Measurements from ENCODE around the gene PAWR. TPM values are rescaled to one million over a fixed set of nuclear protein-coding genes. Genes with fewer than 3 reads are reported as not detected.

PAWR gene
- total RNA-seq, 4 donors from 2014 or later = 54.8 to 159 (median 65.8) TPM

GRCh38 chr12:79561401-79562132 is 129.2 kb downstream of the PAWR start:
- Histone ChIP-seq H3K9me3 (peaks cover 0 to 18% (median 0%) of the 10 kb centered on the region in 4 donors), H3K4me1 (peaks cover 0 to 18% (median 6%) of the 10 kb centered on the region in 4 donors), H3K27me3 (no peaks in the 10 kb centered on the region), H3K36me3 (no peaks in the 10 kb centered on the region), H3K27ac (no peak overlapping the region), H3K4me3 (no peak overlapping the region)
- DNase-seq (ENCODE audit: low spot score in 2 of 2) = no peak
- WGBS, 2 donors = 95 to 98% methylated on average over 11 to 35 of the region's 35 CpGs
- no peak for TF ChIP-seq EP300 (IDR thresholded peaks at IDR 0.05)
- no peak for TF ChIP-seq POLR2A (IDR thresholded peaks at IDR 0.05)
- TF ChIP-seq, protein P1, sequence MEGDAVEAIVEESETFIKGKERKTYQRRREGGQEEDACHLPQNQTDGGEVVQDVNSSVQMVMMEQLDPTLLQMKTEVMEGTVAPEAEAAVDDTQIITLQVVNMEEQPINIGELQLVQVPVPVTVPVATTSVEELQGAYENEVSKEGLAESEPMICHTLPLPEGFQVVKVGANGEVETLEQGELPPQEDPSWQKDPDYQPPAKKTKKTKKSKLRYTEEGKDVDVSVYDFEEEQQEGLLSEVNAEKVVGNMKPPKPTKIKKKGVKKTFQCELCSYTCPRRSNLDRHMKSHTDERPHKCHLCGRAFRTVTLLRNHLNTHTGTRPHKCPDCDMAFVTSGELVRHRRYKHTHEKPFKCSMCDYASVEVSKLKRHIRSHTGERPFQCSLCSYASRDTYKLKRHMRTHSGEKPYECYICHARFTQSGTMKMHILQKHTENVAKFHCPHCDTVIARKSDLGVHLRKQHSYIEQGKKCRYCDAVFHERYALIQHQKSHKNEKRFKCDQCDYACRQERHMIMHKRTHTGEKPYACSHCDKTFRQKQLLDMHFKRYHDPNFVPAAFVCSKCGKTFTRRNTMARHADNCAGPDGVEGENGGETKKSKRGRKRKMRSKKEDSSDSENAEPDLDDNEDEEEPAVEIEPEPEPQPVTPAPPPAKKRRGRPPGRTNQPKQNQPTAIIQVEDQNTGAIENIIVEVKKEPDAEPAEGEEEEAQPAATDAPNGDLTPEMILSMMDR (IDR thresholded peaks at IDR 0.05) = no peak

- DNase-seq (ENCODE audit: low spot score in 2 of 2) = no peak
- 72 to 81% methylated on average over 6 of the region's 6 CpGs for WGBS, 2 donors
- Histone ChIP-seq H3K4me1 (peaks cover 0 to 18% (median 8%) of the 10 kb centered on the region in 4 donors), H3K36me3 (no peaks in the 10 kb centered on the region), H3K4me3 (no peak overlapping the region), H3K27me3 (no peaks in the 10 kb centered on the region), H3K27ac (peak overlapping the region in 1 of 4 donors; percentile 34), H3K9me3 (peaks cover 0 to 18% (median 0%) of the 10 kb centered on the region in 4 donors)
- TF ChIP-seq, protein P1 (IDR thresholded peaks at IDR 0.05) = no peak
Observed at GRCh38 chr12:79560225-79560889, 130.4 kb downstream of the PAWR start.

DNA sequence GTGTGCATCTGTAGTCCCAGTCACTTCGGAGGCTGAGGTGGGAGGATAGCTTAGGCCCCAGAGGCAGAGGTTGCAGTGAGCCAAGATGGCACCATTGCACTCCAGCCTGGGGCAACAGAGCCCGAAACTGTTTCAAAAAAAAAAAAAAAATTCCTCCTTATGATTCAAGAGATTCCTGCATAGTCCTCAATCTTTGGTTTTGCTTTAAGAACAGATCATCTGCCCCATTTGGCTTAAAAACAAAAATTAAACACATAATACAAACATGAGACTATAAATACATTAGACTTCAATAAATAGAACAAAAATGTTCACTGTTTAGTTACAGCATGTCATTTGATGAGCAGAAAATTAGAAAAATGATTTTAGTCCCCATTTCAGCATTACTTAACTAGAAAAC is 131.2 kb downstream of the PAWR start:
- H3K27ac ChIP-seq = peak overlapping the region in 1 of 4 donors; percentile 1
- no peak for DNase-seq (ENCODE audit: low spot score in 2 of 2)
- H3K27me3 ChIP-seq = no peaks in the 10 kb centered on the region
- peaks cover 0 to 15% (median 0%) of the 10 kb centered on the region in 4 donors for H3K9me3 ChIP-seq
- H3K4me1 ChIP-seq = peaks cover 0 to 18% (median 8%) of the 10 kb centered on the region in 4 donors
- TF ChIP-seq, protein P1 (IDR thresholded peaks at IDR 0.05) = no peak
- TF ChIP-seq EP300 (IDR thresholded peaks at IDR 0.05) (no peak), POLR2A (IDR thresholded peaks at IDR 0.05) (no peak)
- no peaks in the 10 kb centered on the region for H3K36me3 ChIP-seq
- no peak overlapping the region for H3K4me3 ChIP-seq
- WGBS, 2 donors = 84 to 91% methylated on average over 2 of the region's 2 CpGs

- H3K27ac ChIP-seq = peak overlapping the region in 2 of 4 donors; percentile 68 to 71
- no peaks in the 10 kb centered on the region for H3K36me3 ChIP-seq
- no peak for TF ChIP-seq EP300 (IDR thresholded peaks at IDR 0.05)
- TF ChIP-seq POLR2A (IDR thresholded peaks at IDR 0.05) = no peak
- TF ChIP-seq, protein P1 (IDR thresholded peaks at IDR 0.05) = no peak
- no peak overlapping the region for H3K4me3 ChIP-seq
- peaks cover 0 to 14% (median 0%) of the 10 kb centered on the region in 4 donors for H3K9me3 ChIP-seq
- H3K27me3 ChIP-seq = no peaks in the 10 kb centered on the region
- H3K4me1 ChIP-seq = peaks cover 0 to 18% (median 8%) of the 10 kb centered on the region in 4 donors
- DNase-seq (ENCODE audit: low spot score in 2 of 2) = no peak
- WGBS, 2 donors = 48 to 56% methylated on average over 5 of the region's 5 CpGs
Observed at GRCh38 chr12:79558924-79559469, 131.8 kb downstream of the PAWR start.
